ENCODE measurements around the gene OSBPL6.

- no peak for TF ChIP-seq CTCF (IDR thresholded peaks at IDR 0.05 in 2 of 3, conservative IDR thresholded peaks at IDR 0.05 in 1 of 3; ENCODE audit: insufficient read depth in 2 of 3, low read depth in 1 of 3, low read length in 3 of 3)
- TF ChIP-seq CXXC5 (CRISPR knock-in tag; IDR thresholded peaks at IDR 0.05): peak; percentile 44; the same call in 1 of the 2 replicates
- no peak for TF ChIP-seq VEZF1 (CRISPR knock-in tag; IDR thresholded peaks at IDR 0.05)
- TF ChIP-seq ATF3 (IDR thresholded peaks at IDR 0.05): no peak
- TF ChIP-seq ATF3 (CRISPR knock-in tag; conservative IDR thresholded peaks at IDR 0.05): no peak
- TF ChIP-seq EP300 (IDR thresholded peaks at IDR 0.05; ENCODE audit: low read length): peak; percentile 16; the same call in 1 of the 2 replicates
- no peak for TF ChIP-seq JUND (IDR thresholded peaks at IDR 0.05; ENCODE audit: borderline replicate concordance, low read depth, low read length)
- TF ChIP-seq JUND (tag; IDR thresholded peaks at IDR 0.05; ENCODE audit: borderline replicate concordance, low read depth, low read length): no peak
- TF ChIP-seq ZNF586 (CRISPR knock-in tag; conservative IDR thresholded peaks at IDR 0.05): no peak
These were observed 90.4 kb downstream of the OSBPL6 start for GRCh38 chr2:178284613-178285286.
